Calu3 (cell line): Measurements from ENCODE around the gene LCOR. TPM values are rescaled to one million over a fixed set of nuclear protein-coding genes. Genes with fewer than 3 reads are reported as not detected.

Experiments
- BruUV-seq: library from RNA; stranded (reverse); fragments of 400-500 nt; replicated peaks from 2 replicates; lab custom pipeline; 2021; lab: Mats Ljungman, UMichigan
- CTCF ChIA-PET: fragments of 300-600 bp; sonication (Branson Sonifier 250); formaldehyde crosslinking; loops from one replicate; lab custom pipeline; 2022; ENCODE audit warnings: antibody characterized with exemption; lab: Charles Lee
- DNase-seq: peaks from one replicate; pipeline ENCODE4 v3.0.0; 2022
- H3K27ac Mint-ChIP-seq: one replicate; pipeline ENCODE4 v1.8.0; 2022; ENCODE audit warnings: mixed read lengths; ENCODE audit not compliant: unreplicated experiment
- H3K27me3 Mint-ChIP-seq: one replicate; pipeline ENCODE4 v1.8.0; 2022; ENCODE audit warnings: mixed read lengths; ENCODE audit not compliant: unreplicated experiment
- H3K36me3 Mint-ChIP-seq: one replicate; pipeline ENCODE4 v1.8.0; 2022; ENCODE audit warnings: mild to moderate bottlenecking, moderate library complexity, mixed read lengths; ENCODE audit not compliant: insufficient read depth, unreplicated experiment
- H3K4me1 Mint-ChIP-seq: one replicate; pipeline ENCODE4 v1.8.0; 2022; ENCODE audit warnings: mild to moderate bottlenecking, low read depth, mixed read lengths; ENCODE audit not compliant: unreplicated experiment
- H3K4me3 Mint-ChIP-seq: one replicate; pipeline ENCODE4 v1.8.0; 2022; ENCODE audit warnings: mild to moderate bottlenecking, low read depth, moderate library complexity, mixed read lengths; ENCODE audit not compliant: unreplicated experiment
- H3K9me3 Mint-ChIP-seq: one replicate; pipeline ENCODE4 v1.8.0; 2022; ENCODE audit warnings: low read depth, mixed read lengths; ENCODE audit not compliant: unreplicated experiment
- CTCF ChIP-seq: fragments of 200-600 bp; IDR thresholded peaks from one replicate; pipeline ENCODE4 v1.8.0; 2022; ENCODE audit warnings: antibody characterized with exemption; ENCODE audit not compliant: unreplicated experiment
- intact Hi-C: fragments of 100-400 bp; cut with micrococcal nuclease; formaldehyde crosslinking; loops from one replicate; pipeline ENCODE4 v1.10.0; 2022; ENCODE audit not compliant: unreplicated experiment
- total RNA-seq: library from RNA; stranded (reverse); gene quantifications from 2 replicates; pipeline ENCODE4 v1.2.3, GENCODE V29; 2022

Gene LCOR
- total RNA-seq, 1 experiment from 2014 or later: 50.1 TPM

GRCh38 chr10:97039538-97040247 is 207.6 kb downstream of the LCOR start:
- no peaks in the 10 kb centered on the region for H3K9me3 Mint-ChIP-seq
- H3K27ac Mint-ChIP-seq: no peak overlapping the region
- H3K4me1 Mint-ChIP-seq: peaks cover 28% of the 10 kb centered on the region
- TF ChIP-seq CTCF: no peak
- no peak overlapping the region for H3K4me3 Mint-ChIP-seq
- DNase-seq: no peak
- BruUV-seq: no TSS peak
- intact Hi-C loops: loop anchor here (10.0 kb wide), 1 partner anchor 75 kb away; no protein-coding TSS in a partner anchor
- CTCF ChIA-PET: interaction anchor here (0.6 kb wide), 1 partner anchor 198 kb away, joined by 5 read pairs; no protein-coding TSS in a partner anchor
- peaks cover 23% of the 10 kb centered on the region for H3K27me3 Mint-ChIP-seq
- H3K36me3 Mint-ChIP-seq: peaks cover 10% of the 10 kb centered on the region

DNA sequence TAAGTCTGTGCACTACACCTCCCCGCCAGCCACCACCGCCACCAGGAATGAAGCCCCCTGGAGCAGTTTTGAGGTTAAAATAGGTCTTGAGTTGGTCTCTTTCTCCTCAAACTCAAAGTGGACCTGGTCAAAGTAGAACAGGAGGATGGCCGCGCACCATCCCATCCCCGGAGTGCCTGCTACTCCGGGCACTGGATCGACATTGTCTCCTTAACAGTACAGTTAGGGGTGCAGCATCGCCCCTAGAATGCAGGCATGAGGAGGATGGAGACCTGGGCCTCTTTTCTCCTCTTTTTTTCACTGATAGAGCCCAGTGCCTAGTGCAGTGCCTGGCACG is 208.1 kb downstream of the LCOR start:
- peaks cover 17% of the 10 kb centered on the region for H3K27me3 Mint-ChIP-seq
- no TSS peak for BruUV-seq

GRCh38 chr10:97040706-97041105 is 208.6 kb downstream of the LCOR start:
- no peaks in the 10 kb centered on the region for H3K9me3 Mint-ChIP-seq

More for the DNA sequence above, 208.1 kb downstream of the LCOR start:
- CTCF ChIA-PET: no interaction called here
- Mint-ChIP-seq H3K4me3 (no peak overlapping the region), H3K36me3 (peaks cover 10% of the 10 kb centered on the region), H3K9me3 (no peaks in the 10 kb centered on the region), H3K27ac (no peak overlapping the region), H3K4me1 (peaks cover 28% of the 10 kb centered on the region)
- DNase-seq: no peak
- intact Hi-C loops: no loop called here
- TF ChIP-seq CTCF: no peak

GRCh38 chr10:97042081-97042480 is 210.0 kb downstream of the LCOR start:
- H3K4me1 Mint-ChIP-seq: peaks cover 16% of the 10 kb centered on the region
- CTCF ChIA-PET: interaction anchor here (1.5 kb wide), 1 partner anchor 12 kb away, joined by 3 read pairs; no protein-coding TSS in a partner anchor
- TF ChIP-seq CTCF: no peak
- no peak overlapping the region for H3K27ac Mint-ChIP-seq
- intact Hi-C loops: no loop called here
- H3K36me3 Mint-ChIP-seq: peaks cover 8% of the 10 kb centered on the region
- no peak overlapping the region for H3K4me3 Mint-ChIP-seq
- no peak for DNase-seq
- no peaks in the 10 kb centered on the region for H3K27me3 Mint-ChIP-seq
- H3K9me3 Mint-ChIP-seq: no peaks in the 10 kb centered on the region
- no TSS peak for BruUV-seq

More at GRCh38 chr10:97040706-97041105, 208.6 kb downstream of the LCOR start:
- no peak overlapping the region for H3K4me3 Mint-ChIP-seq
- no peak for TF ChIP-seq CTCF
- H3K27ac Mint-ChIP-seq: no peak overlapping the region
- no peak for DNase-seq
- peaks cover 13% of the 10 kb centered on the region for H3K27me3 Mint-ChIP-seq
- intact Hi-C loops: no loop called here
- CTCF ChIA-PET: no interaction called here
- peaks cover 28% of the 10 kb centered on the region for H3K4me1 Mint-ChIP-seq
- BruUV-seq: no TSS peak
- H3K36me3 Mint-ChIP-seq: peaks cover 10% of the 10 kb centered on the region
